Thymus (tissue), 11 donors: ENCODE data around the gene IZUMO1R. TPM values are rescaled to one million over a fixed set of nuclear protein-coding genes. Genes with fewer than 3 reads are reported as not detected.

Source experiments
- DNase-seq, 9 donors: peaks; one replicate each; pipeline ENCODE4 v3.0.0-alpha.2; 2013; ENCODE audit warnings: low spot score in 9 of 9, low read depth in 6 of 9, missing footprints in 1 of 9
- H3K27ac ChIP-seq, 2 donors: one replicate each; pipeline ENCODE4 v1.5.1; 2013; ENCODE audit warnings: control low read depth in 1 of 2, low read depth in 1 of 2, low read length in 1 of 2, mild to moderate bottlenecking in 1 of 2, moderate library complexity in 1 of 2
- H3K27me3 ChIP-seq, 2 donors: one replicate each; pipeline ENCODE4 v1.5.1; 2013; ENCODE audit warnings: low read length in 1 of 2; ENCODE audit not compliant: control insufficient read depth in 2 of 2, insufficient read depth in 1 of 2
- H3K36me3 ChIP-seq, 2 donors: one replicate each; pipeline ENCODE4 v1.5.1; 2013; ENCODE audit warnings: low read length in 1 of 2, mild to moderate bottlenecking in 1 of 2, moderate library complexity in 1 of 2; ENCODE audit not compliant: control insufficient read depth in 2 of 2, insufficient read depth in 2 of 2
- H3K4me1 ChIP-seq, 2 donors: one replicate each; pipeline ENCODE4 v1.5.1; 2013; ENCODE audit warnings: low read length in 2 of 2; ENCODE audit not compliant: control insufficient read depth in 2 of 2, insufficient read depth in 2 of 2
- H3K4me3 ChIP-seq, 2 donors: one replicate each; pipeline ENCODE4 v1.5.1; 2013; ENCODE audit warnings: low read length in 2 of 2, control low read depth in 1 of 2, mild to moderate bottlenecking in 1 of 2
- H3K9me3 ChIP-seq, 2 donors: one replicate each; pipeline ENCODE4 v1.5.1; 2013; ENCODE audit warnings: low read length in 1 of 2, mild to moderate bottlenecking in 1 of 2; ENCODE audit not compliant: control insufficient read depth in 2 of 2, insufficient read depth in 1 of 2
- WGBS: extraction: QIAGEN DNeasy Blood & Tissue Kit; methylation state at CpG from one replicate; pipeline ENCODE4 v1.1.7; 2013; 5-methylcytosine and 5-hydroxymethylcytosine counted together
- polyA plus RNA-seq: library from polyadenylated mRNA; stranded (reverse); fragments of 200-250 nt; gene quantifications from one replicate; pipeline ENCODE4 v1.2.3, GENCODE V29; 2013
- total RNA-seq: library from RNA; stranded (reverse); fragments of 120-200 nt; gene quantifications from one replicate; pipeline ENCODE4 v1.2.4, GENCODE V29; 2013
- donor health status: healthy.

The IZUMO1R gene
- total and polyA plus RNA-seq, 2 donors: not detected

GRCh38 chr11:94295534-94295933 is 8.8 kb upstream of the IZUMO1R start:
- H3K36me3 ChIP-seq: no peaks in the 10 kb centered on the region
- no peaks in the 10 kb centered on the region for H3K4me1 ChIP-seq
- 86% methylated on average over 1 of the region's 1 CpG for WGBS
- no peaks in the 10 kb centered on the region for H3K9me3 ChIP-seq
- H3K27ac ChIP-seq: no peak overlapping the region
- DNase-seq: no peak
- no peaks in the 10 kb centered on the region for H3K27me3 ChIP-seq
- no peak overlapping the region for H3K4me3 ChIP-seq

DNA sequence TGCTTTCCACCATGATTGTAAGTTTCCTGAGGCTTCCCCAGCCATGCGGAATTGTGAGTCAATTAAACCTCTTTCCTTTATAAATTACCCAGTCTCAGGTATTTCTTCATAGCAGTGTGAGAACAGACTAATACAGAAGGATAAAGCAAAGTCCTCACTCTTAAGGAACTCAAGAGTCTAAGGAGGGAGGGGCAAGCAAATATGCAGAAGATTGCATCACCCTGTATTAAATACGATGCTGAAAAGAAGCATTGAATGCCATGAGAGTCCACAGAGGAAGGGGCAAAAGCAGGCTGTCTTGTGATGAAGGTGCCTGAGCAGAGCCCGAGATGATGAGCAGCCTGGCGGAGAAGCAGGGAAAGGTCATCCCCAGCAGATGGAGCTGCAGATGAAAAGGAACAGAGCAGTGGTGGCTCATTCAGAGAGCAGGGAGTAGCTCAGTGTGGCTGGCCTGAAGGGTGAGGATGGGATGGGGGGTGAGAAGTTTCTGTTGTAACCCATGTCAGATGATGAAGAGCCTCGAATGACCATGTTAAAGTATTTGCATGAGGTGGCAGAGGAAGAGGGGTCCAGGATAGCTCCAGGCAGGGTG is 6.3 kb upstream of the IZUMO1R start:
- no peak overlapping the region for H3K4me3 ChIP-seq
- no peak overlapping the region for H3K27ac ChIP-seq
- no peaks in the 10 kb centered on the region for H3K4me1 ChIP-seq
- 90% methylated on average over 5 of the region's 5 CpGs for WGBS
- H3K9me3 ChIP-seq: no peaks in the 10 kb centered on the region
- H3K36me3 ChIP-seq: no peaks in the 10 kb centered on the region
- DNase-seq: no peak
- H3K27me3 ChIP-seq: peaks cover 0 to 2% of the 10 kb centered on the region in 2 donors

DNA sequence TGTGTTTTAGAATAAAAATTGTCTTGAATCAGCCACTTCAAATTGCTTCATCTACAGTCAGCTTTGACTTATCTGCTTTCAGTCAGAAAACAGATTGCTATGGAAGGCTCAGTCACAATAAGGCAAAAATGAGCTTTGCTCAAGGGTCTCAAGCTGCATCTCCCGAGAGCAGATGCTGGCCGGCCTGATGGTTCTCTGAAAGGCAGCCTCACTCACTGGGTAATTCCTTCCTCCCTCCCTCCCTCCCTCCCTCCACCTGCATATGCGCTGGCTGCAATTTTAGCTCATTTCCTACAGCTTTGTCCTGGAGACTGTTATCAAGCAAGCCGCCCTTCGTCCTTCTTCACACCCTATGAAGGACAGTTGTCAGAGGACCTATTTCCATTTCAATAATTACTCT is 1.6 kb upstream of the IZUMO1R start:
- no peaks in the 10 kb centered on the region for H3K9me3 ChIP-seq
- 33% methylated on average over 5 of the region's 5 CpGs for WGBS
- H3K27me3 ChIP-seq: peaks cover 0 to 2% of the 10 kb centered on the region in 2 donors
- no peak for DNase-seq
- H3K27ac ChIP-seq: no peak overlapping the region
- H3K4me1 ChIP-seq: peaks cover 0 to 3% of the 10 kb centered on the region in 2 donors
- H3K36me3 ChIP-seq: no peaks in the 10 kb centered on the region
- no peak overlapping the region for H3K4me3 ChIP-seq

DNA sequence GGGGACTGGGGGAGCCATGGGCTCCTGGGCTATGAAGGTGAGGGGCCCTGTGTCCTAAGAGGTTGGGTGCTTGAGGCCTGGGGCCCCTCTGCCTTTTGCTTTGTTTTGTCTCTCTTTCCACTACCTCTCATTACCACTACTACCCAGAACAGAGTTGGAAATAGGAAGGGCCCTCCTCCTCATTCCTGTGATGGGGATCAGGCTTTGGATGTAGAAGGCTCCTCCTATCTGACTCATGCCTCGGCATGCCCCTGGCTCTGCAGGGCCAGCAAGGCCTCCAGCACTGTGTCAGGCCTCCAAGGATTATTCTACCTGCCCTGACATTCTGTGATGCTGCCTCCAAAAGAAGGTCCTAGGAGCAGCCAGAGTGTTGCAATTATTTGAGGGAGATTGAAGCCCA is 766 bp downstream of the IZUMO1R start:
- H3K4me1 ChIP-seq: peaks cover 0 to 3% of the 10 kb centered on the region in 2 donors
- no peak overlapping the region for H3K4me3 ChIP-seq
- peaks cover 0 to 2% of the 10 kb centered on the region in 2 donors for H3K27me3 ChIP-seq
- H3K9me3 ChIP-seq: no peaks in the 10 kb centered on the region
- DNase-seq: no peak
- WGBS: 76% methylated on average over 1 of the region's 1 CpG
- H3K27ac ChIP-seq: peak overlapping the region in 1 of 2 donors; percentile 19
- no peaks in the 10 kb centered on the region for H3K36me3 ChIP-seq

DNA sequence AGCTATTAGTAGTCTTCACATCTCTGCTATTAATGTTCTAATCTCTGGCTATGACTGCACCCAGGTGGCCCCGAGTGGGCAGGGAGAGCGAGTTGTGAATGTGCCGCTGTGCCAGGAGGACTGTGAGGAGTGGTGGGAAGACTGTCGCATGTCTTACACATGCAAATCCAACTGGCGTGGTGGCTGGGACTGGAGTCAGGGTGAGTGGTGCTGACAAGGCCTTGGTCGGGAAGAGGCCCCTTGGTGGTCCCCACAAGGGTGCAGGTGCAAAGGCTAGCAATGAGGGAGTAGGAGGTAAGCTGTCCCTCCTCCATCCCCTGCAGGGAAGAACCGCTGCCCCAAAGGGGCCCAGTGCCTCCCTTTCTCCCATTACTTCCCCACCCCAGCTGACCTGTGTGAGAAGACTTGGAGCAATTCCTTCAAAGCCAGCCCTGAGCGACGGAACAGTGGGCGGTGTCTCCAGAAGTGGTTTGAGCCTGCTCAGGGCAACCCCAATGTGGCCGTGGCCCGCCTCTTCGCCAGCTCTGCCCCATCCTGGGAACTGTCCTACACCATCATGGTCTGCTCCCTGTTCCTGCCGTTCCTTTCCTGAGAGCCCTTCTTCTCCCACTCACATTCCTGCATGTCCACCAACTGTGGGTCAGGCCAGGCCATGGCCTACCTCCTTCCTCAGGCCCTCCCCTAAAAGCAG is 2.9 kb downstream of the IZUMO1R start:
- H3K36me3 ChIP-seq: no peaks in the 10 kb centered on the region
- peaks cover 0 to 2% of the 10 kb centered on the region in 2 donors for H3K27me3 ChIP-seq
- H3K9me3 ChIP-seq: no peaks in the 10 kb centered on the region
- H3K27ac ChIP-seq: no peak overlapping the region
- no peak for DNase-seq
- 96% methylated on average over 14 of the region's 14 CpGs for WGBS
- H3K4me1 ChIP-seq: peaks cover 0 to 3% of the 10 kb centered on the region in 2 donors
- H3K4me3 ChIP-seq: no peak overlapping the region

DNA sequence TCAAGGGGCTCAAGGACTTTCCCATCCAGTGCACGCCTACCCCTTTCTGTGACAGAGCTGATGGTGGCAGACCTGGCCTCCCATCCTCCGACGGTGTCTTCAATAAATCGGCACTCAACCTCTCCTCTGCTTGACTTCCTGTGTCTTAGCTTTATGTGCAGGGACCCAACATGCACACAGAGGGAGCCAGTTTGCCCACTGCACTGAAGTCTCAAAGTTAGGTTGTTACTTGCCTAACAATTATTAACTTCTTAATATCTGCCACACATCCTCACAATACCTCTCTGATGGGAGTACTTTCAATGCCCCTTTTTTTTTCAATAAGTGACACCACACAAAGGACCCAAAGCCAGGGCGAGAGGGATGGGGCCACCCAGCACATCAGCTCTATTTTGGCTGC is 3.6 kb downstream of the IZUMO1R start:
- Histone ChIP-seq H3K27ac (no peak overlapping the region), H3K4me3 (no peak overlapping the region), H3K9me3 (no peaks in the 10 kb centered on the region), H3K4me1 (peaks cover 0 to 3% of the 10 kb centered on the region in 2 donors), H3K27me3 (no peaks in the 10 kb centered on the region), H3K36me3 (no peaks in the 10 kb centered on the region)
- no peak for DNase-seq
- WGBS: 92% methylated on average over 5 of the region's 5 CpGs

DNA sequence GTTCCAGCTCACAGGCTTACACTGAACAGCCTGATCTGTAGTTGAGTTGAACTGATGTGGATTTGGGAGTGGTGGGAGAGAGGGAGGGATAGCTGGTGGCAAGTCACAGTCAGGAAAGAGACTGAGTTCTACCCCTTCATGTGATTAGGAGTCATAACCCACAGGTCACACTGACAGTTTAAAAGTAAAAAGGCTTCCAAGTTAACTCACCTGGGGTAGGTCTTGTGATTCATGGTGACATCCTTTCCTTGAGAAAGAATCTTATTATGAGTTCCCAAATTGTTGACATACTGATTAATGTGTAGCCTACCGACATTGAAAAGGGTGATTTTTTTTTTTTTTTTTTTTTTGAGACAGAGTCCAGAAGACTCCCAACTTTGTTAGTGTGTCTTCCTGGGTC is 5.4 kb downstream of the IZUMO1R start:
- no peak for DNase-seq
- WGBS: 73% methylated on average over 1 of the region's 1 CpG
- no peaks in the 10 kb centered on the region for H3K9me3 ChIP-seq
- H3K36me3 ChIP-seq: no peaks in the 10 kb centered on the region
- H3K4me1 ChIP-seq: no peaks in the 10 kb centered on the region
- H3K27ac ChIP-seq: no peak overlapping the region
- no peak overlapping the region for H3K4me3 ChIP-seq
- no peaks in the 10 kb centered on the region for H3K27me3 ChIP-seq

DNA sequence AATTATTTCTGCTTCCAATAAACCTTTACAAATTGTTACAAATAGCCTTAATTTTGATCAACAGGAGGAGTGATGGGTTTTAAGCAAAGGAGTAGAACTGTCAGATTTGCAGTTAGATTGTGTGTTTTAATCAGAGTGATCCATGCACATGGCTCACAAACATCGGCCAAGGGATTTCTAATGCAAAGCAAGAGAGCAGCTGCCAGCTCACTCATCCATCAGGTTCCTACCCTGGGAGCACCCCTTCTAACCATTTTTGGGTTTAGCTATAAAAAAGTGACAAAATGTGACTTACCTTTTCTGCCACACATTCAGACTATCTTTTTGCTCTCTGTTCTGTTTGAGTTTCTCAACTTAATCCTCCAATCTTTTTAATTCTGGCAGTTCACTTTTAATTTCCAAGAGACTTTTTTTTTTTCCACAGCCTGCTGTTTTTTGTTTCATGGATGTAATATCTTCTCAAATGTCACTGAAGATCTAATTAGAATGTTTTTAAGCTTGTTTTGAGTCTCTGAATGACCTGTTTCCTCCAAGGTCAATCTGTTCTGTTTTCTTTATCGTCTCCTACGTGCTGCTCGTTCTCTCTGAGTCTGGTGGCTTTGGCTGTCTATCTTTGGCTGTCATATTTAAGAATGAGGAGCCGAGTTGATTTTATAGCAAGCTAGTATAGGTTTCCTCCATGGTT is 6.0 kb downstream of the IZUMO1R start:
- H3K4me1 ChIP-seq: no peaks in the 10 kb centered on the region
- 87% methylated on average over 5 of the region's 5 CpGs for WGBS

GRCh38 chr11:94312339-94312738 is 8.0 kb downstream of the IZUMO1R start:
- no peaks in the 10 kb centered on the region for H3K36me3 ChIP-seq
- H3K4me3 ChIP-seq: no peak overlapping the region
- no peaks in the 10 kb centered on the region for H3K9me3 ChIP-seq
- H3K27ac ChIP-seq: no peak overlapping the region
- H3K27me3 ChIP-seq: no peaks in the 10 kb centered on the region
- no peaks in the 10 kb centered on the region for H3K4me1 ChIP-seq
- WGBS: 80% methylated on average over 4 of the region's 4 CpGs
- DNase-seq: no peak

More for the DNA sequence above, 6.0 kb downstream of the IZUMO1R start:
- Histone ChIP-seq H3K27me3 (no peaks in the 10 kb centered on the region), H3K36me3 (no peaks in the 10 kb centered on the region), H3K9me3 (no peaks in the 10 kb centered on the region), H3K27ac (no peak overlapping the region), H3K4me3 (no peak overlapping the region)
- DNase-seq: no peak
